Muscle of leg (tissue), 11 donors: Measurements from ENCODE around the gene RYR1. TPM values are rescaled to one million over a fixed set of nuclear protein-coding genes. Genes with fewer than 3 reads are reported as not detected.

Source experiments
- DNase-seq: peaks from one replicate; pipeline ENCODE4 v3.0.0; 2013
- H3K27ac ChIP-seq: one replicate; pipeline ENCODE4 v1.5.1; 2013; ENCODE audit warnings: mild to moderate bottlenecking, low read length, control low read depth
- H3K27me3 ChIP-seq: one replicate; pipeline ENCODE4 v1.6.1; 2013; ENCODE audit warnings: low read length; ENCODE audit not compliant: control insufficient read depth, insufficient read depth
- H3K36me3 ChIP-seq: one replicate; pipeline ENCODE4 v1.6.1; 2013; ENCODE audit warnings: low read length; ENCODE audit not compliant: control insufficient read depth, insufficient read depth
- H3K4me1 ChIP-seq: one replicate; pipeline ENCODE4 v1.6.1; 2013; ENCODE audit warnings: low read length; ENCODE audit not compliant: control insufficient read depth, insufficient read depth
- H3K4me3 ChIP-seq: one replicate; pipeline ENCODE4 v1.5.1; 2013; ENCODE audit warnings: low read length, control low read depth
- H3K9me3 ChIP-seq: replicated peaks from 2 replicates; pipeline ENCODE4 v1.6.1; 2013; ENCODE audit warnings: low read depth, low read length; ENCODE audit not compliant: control insufficient read depth
- WGBS: methylation state at CpG from one replicate; pipeline ENCODE4 v1.1.5; 2013; ENCODE audit warnings: missing lambda C conversion rate; ENCODE audit not compliant: insufficient coverage; 5-methylcytosine and 5-hydroxymethylcytosine counted together
- polyA plus RNA-seq, 8 donors: library from polyadenylated mRNA; unstranded; fragments of 120-200 nt; gene quantifications; one replicate each; pipeline versions ENCODE4 v1.2.1 to v1.2.3, GENCODE V29; 2013; ENCODE audit warnings: inconsistent platforms in 1 of 8, low replicate concordance in 1 of 8; ENCODE audit not compliant: insufficient read length in 8 of 8, insufficient read depth in 1 of 8
- total RNA-seq: library from RNA; stranded (reverse); fragments of 120-200 nt; gene quantifications from one replicate; pipeline ENCODE4 v1.2.4, GENCODE V29; 2013

RYR1 gene
- total and polyA plus RNA-seq, 9 donors: 145 to 817 (median 491) TPM

DNA sequence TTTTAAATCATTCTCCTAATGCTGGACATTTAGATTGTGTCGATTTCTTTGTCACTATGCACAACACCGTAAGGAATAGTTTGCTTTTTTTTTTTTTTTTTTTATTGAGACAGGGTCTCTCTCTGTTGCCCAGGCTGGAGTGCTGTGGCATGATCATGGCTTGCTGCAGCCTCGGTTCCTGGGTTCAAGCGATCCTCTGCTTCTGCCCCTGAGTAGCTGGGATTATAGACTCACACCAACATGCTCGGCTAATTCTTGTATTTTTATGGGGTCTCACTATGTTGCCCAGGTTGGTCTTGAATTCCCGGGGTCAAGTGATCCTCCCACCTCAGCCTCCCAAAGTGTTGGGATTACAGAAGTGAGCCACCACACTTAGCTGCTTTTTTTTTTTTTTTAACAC, 86.5 kb downstream of the RYR1 start:
- no peaks in the 10 kb centered on the region for H3K4me1 ChIP-seq
- WGBS: 75% methylated on average over 2 of the region's 6 CpGs
- H3K9me3 ChIP-seq: no peaks in the 10 kb centered on the region
- H3K36me3 ChIP-seq: peaks cover 65% of the 10 kb centered on the region
- no peak overlapping the region for H3K27ac ChIP-seq
- no peak overlapping the region for H3K4me3 ChIP-seq
- H3K27me3 ChIP-seq: no peaks in the 10 kb centered on the region
- DNase-seq: no peak

DNA sequence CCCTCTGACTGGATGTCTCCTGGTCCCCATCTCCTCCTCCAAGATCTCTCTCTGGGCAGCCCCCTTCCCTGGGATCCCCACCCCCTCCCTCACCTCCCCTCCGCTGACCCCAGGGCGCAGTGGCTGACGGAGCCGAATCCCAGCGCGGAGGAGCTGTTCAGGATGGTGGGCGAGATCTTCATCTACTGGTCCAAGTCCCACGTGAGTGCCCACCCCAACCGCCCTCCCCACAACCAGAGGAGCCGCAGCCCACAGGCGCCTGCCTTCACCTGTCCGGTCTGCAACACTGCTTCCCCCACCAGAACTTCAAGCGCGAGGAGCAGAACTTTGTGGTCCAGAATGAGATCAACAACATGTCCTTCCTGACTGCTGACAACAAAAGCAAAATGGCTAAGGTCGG, 89.4 kb downstream of the RYR1 start:
- H3K27ac ChIP-seq: no peak overlapping the region
- WGBS: 87% methylated on average over 11 of the region's 15 CpGs
- no peaks in the 10 kb centered on the region for H3K27me3 ChIP-seq
- DNase-seq: no peak
- no peaks in the 10 kb centered on the region for H3K4me1 ChIP-seq
- no peak overlapping the region for H3K4me3 ChIP-seq
- H3K36me3 ChIP-seq: peaks cover 62% of the 10 kb centered on the region
- no peaks in the 10 kb centered on the region for H3K9me3 ChIP-seq

DNA sequence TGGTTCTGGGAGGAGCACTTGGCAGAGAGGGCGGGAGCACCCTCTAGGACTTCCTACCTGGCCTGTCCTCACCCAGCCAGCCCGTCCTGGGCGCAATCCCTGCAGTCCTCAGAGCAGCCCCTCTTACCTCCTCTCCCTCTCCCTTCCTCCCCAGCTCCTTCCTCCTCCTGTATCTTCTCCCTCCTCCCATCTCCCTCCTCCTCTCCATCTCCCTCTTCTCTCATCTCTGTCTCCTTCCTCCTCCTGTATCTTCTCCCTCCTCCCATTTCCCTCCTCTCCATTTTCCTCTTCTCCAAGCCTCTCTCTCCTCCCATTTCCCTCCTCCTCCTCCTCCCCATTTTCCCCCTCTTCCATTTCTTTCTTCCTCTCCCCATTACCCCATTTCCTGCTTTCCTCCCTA, 89.8 kb downstream of the RYR1 start:
- Histone ChIP-seq H3K27me3 (no peaks in the 10 kb centered on the region), H3K9me3 (no peaks in the 10 kb centered on the region), H3K4me1 (no peaks in the 10 kb centered on the region), H3K4me3 (no peak overlapping the region), H3K27ac (no peak overlapping the region), H3K36me3 (peaks cover 64% of the 10 kb centered on the region)
- DNase-seq: no peak
- 87% methylated on average over 3 of the region's 3 CpGs for WGBS

DNA sequence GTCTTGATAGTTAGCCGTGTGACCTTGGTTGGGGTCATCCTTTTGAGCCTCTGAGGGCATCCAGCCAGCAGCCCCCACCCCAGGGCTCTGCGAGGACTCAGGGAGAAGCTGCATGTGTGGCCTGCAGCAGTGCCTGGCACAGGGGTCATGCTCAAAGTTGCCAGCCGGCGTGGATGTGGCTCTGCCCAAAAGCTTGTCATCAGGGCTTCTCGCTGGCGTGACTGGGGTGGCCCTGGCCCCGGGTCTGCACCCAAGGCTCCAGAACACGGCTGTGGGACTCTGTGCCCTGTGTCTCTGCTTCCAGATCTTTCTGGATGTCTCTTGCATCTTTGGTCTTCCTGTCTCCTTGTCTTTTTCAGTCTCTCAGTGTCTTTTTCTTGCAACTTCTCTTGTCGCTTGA, 90.9 kb downstream of the RYR1 start:
- H3K27me3 ChIP-seq: no peaks in the 10 kb centered on the region
- H3K4me3 ChIP-seq: no peak overlapping the region
- peaks cover 66% of the 10 kb centered on the region for H3K36me3 ChIP-seq
- H3K9me3 ChIP-seq: no peaks in the 10 kb centered on the region
- no peaks in the 10 kb centered on the region for H3K4me1 ChIP-seq
- no peak overlapping the region for H3K27ac ChIP-seq
- no peak for DNase-seq
- WGBS: 68% methylated on average over 9 of the region's 9 CpGs

DNA sequence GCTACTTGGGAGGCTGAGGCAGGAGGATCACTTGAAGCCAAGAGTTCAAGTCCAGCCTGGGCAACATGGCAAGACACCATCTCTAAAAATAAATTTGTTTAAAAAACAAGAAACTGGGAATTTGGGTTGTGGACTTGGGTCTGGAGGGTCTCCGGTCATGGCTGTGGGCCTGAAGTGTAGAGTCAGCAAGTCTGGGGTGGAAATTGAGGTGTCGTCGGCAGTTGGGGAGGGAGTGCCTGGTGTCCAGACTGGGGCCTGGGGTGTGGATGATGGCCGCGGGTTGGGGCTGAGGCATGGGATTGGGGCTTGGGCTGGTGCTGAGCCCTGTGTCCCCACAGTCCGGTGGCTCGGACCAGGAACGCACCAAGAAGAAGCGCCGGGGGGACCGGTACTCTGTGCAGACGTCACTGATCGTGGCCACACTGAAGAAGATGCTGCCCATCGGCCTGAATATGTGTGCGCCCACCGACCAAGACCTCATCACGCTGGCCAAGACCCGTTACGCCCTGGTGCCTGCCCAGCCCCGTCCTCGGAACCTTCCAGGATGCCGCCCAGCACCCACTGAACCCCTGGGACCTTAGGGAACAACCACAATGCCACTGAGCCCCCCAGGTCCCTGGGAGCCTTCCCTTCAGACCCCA, 91.6 kb downstream of the RYR1 start:
- 95% methylated on average over 22 of the region's 22 CpGs for WGBS
- Histone ChIP-seq H3K27ac (no peak overlapping the region), H3K4me1 (no peaks in the 10 kb centered on the region), H3K36me3 (peaks cover 70% of the 10 kb centered on the region), H3K9me3 (no peaks in the 10 kb centered on the region), H3K4me3 (no peak overlapping the region), H3K27me3 (no peaks in the 10 kb centered on the region)
- DNase-seq: no peak

DNA sequence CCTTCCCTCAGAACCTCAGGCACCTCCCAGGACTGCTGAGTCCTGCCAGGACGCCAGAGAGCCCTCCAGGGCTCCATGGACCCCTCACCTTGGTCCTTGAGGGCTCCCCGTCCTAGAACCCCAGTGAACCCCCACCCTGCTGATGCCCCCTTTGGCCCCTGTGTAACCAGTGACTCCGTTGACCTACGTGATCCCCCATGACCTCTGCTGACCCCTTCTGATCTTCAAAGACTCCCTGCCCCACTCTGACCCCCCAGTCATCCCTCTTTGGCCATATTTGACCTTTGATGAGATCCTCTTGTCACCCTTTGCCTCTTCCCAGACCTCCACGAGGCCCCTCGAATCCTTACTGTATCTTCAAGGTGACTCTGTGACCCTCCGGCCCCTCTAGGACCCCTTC, 92.9 kb downstream of the RYR1 start:
- Histone ChIP-seq H3K27ac (no peak overlapping the region), H3K27me3 (no peaks in the 10 kb centered on the region), H3K36me3 (peaks cover 71% of the 10 kb centered on the region), H3K9me3 (no peaks in the 10 kb centered on the region), H3K4me1 (no peaks in the 10 kb centered on the region), H3K4me3 (no peak overlapping the region)
- no peak for DNase-seq
- WGBS: 78% methylated on average over 6 of the region's 7 CpGs

DNA sequence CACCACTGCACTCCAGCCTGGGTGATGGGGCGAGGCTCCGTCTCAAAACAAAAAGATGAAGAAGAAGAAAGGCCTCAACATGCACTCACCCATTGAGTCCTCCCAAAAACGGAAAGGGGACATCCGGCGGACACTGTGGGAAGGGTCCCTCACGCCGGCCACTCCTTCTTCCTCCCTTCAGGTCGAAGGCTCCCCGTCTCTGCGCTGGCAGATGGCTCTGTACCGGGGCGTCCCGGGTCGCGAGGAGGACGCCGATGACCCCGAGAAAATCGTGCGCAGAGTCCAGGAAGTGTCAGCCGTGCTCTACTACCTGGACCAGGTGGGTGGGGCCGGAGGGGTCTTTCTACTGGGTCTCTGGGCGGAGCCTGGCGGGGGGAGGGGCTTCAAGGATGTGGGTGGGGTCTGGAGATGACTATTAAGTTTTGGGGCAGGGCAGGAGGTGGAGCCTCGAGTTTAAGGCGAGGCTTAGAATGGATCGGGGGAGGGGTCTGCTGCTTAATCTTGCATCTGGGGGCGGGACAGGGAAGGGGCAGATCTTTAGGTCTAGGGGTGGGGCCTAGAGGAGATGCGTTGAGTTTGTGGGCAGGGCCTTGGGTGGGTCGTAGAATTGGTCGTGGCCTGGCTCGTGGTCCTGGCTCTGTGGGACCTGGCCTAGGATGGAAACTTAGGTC, 94.1 kb downstream of the RYR1 start:
- Histone ChIP-seq H3K36me3 (peaks cover 78% of the 10 kb centered on the region), H3K4me3 (no peak overlapping the region), H3K27ac (no peak overlapping the region), H3K4me1 (no peaks in the 10 kb centered on the region), H3K27me3 (no peaks in the 10 kb centered on the region), H3K9me3 (no peaks in the 10 kb centered on the region)
- 63% methylated on average over 30 of the region's 32 CpGs for WGBS
- no peak for DNase-seq

DNA sequence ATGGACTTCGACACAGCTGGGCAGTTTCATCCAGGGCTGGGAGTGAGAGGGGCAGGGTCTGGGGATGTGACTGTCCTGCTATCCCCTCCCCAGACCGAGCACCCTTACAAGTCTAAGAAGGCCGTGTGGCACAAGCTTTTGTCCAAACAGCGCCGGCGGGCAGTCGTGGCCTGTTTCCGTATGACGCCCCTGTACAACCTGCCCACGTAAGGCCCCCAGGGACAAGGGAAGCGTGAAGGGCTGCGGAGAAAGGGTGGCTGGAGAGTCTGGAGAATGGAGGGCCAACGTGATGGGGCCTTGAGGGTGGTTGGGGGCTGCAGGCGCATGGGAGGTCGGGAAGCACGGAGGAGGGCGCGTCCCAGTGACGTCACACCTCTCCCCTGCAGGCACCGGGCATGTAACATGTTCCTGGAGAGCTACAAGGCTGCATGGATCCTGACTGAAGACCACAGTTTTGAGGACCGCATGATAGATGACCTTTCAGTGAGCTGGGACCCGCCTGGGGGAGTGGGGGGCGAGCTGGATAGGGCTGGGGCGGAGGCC, 94.8 kb downstream of the RYR1 start:
- no peak overlapping the region for H3K27ac ChIP-seq
- H3K9me3 ChIP-seq: no peaks in the 10 kb centered on the region
- 86% methylated on average over 16 of the region's 24 CpGs for WGBS
- H3K4me3 ChIP-seq: no peak overlapping the region
- no peaks in the 10 kb centered on the region for H3K27me3 ChIP-seq
- peaks cover 78% of the 10 kb centered on the region for H3K36me3 ChIP-seq
- DNase-seq: no peak
- no peaks in the 10 kb centered on the region for H3K4me1 ChIP-seq

DNA sequence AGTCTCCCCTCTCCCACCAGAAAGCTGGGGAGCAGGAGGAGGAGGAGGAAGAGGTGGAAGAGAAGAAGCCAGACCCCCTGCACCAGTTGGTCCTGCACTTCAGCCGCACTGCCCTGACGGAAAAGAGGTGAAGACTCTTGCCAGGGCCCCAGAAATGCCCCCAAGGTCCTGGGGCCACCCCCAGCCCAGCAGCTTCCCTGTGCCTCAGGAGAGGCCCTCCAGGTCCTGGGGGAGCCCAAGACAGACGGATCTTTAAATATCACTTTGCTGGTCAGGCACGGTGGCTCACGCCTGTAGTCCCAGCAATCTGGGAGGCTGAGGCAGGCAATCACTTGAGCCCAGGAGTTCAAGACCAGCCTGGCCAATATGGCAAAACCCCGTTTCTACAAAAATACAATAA, 95.4 kb downstream of the RYR1 start:
- no peaks in the 10 kb centered on the region for H3K27me3 ChIP-seq
- DNase-seq: no peak
- H3K36me3 ChIP-seq: peaks cover 74% of the 10 kb centered on the region
- no peaks in the 10 kb centered on the region for H3K9me3 ChIP-seq
- 90% methylated on average over 6 of the region's 6 CpGs for WGBS
- no peaks in the 10 kb centered on the region for H3K4me1 ChIP-seq
- no peak overlapping the region for H3K27ac ChIP-seq
- H3K4me3 ChIP-seq: no peak overlapping the region

DNA sequence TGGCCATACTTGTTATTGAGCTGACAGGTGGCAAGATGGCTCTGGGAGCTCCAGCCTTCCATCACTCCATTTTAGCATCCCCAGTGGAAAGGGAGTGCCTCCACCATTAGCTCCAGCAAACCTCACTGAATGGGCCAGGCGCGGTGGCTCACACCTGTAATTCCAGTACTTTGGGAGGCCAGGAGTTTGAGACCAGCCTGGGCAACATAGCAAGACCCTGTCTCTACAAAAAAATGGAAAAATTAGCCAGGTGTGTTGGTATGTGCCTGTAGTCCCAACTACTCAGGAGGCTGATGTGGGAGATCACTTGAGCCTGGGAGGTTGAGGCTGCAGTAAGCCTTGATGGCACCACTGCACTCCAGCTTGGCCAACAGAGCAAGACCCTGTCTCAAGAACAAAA, 98.0 kb downstream of the RYR1 start:
- H3K4me3 ChIP-seq: no peak overlapping the region
- DNase-seq: no peak
- H3K4me1 ChIP-seq: no peaks in the 10 kb centered on the region
- no peak overlapping the region for H3K27ac ChIP-seq
- peaks cover 3% of the 10 kb centered on the region for H3K9me3 ChIP-seq
- H3K36me3 ChIP-seq: peaks cover 79% of the 10 kb centered on the region
- no CpG with 5 or more reads among the region's 2 CpGs for WGBS
- H3K27me3 ChIP-seq: no peaks in the 10 kb centered on the region
